NCI-H1694 (cell line): ENCODE data around the gene CDKN2A.

ENCODE experiments used
- DNase-seq: peaks from one replicate; lab custom pipeline; 2025; lab: John Stamatoyannopoulos, UW

The CDKN2A gene

GRCh38 chr9:21993893-21994555 lies at the start of gene CDKN2A:
CDKN2A (minus strand) TSS chr9:21994392.
- DNase-seq, result no peak

GRCh38 chr9:22043928-22044327 lies 49.7 kb upstream of the CDKN2A start:
- DNase-seq, result no peak

GRCh38 chr9:22041775-22042174 lies 47.6 kb upstream of the CDKN2A start:
- DNase-seq, result no peak

- no peak for DNase-seq
Observed at GRCh38 chr9:22041344-22041743, 47.2 kb upstream of the CDKN2A start.

- DNase-seq, result no peak
Observed at GRCh38 chr9:22040760-22041159, 46.6 kb upstream of the CDKN2A start.

- no peak for DNase-seq
Observed at GRCh38 chr9:22039258-22039657, 45.1 kb upstream of the CDKN2A start.

GRCh38 chr9:22037954-22038690 lies 43.9 kb upstream of the CDKN2A start:
- peak; percentile 8 for DNase-seq

- no peak for DNase-seq
Observed at GRCh38 chr9:22036866-22037626, 42.9 kb upstream of the CDKN2A start.

GRCh38 chr9:22035591-22036011 lies 41.4 kb upstream of the CDKN2A start:
- DNase-seq, result no peak

GRCh38 chr9:22033012-22033630 lies 38.9 kb upstream of the CDKN2A start:
- peak; percentile 78 for DNase-seq

GRCh38 chr9:22031655-22032411 lies 37.6 kb upstream of the CDKN2A start:
- DNase-seq, result no peak

GRCh38 chr9:22030101-22030598 lies 36.0 kb upstream of the CDKN2A start:
- no peak for DNase-seq

GRCh38 chr9:22029231-22029630 lies 35.0 kb upstream of the CDKN2A start:
- DNase-seq, result no peak

- DNase-seq, result no peak
Observed at GRCh38 chr9:22028394-22028793, 34.2 kb upstream of the CDKN2A start.

- no peak for DNase-seq
Observed at GRCh38 chr9:22026696-22027095, 32.5 kb upstream of the CDKN2A start.

GRCh38 chr9:22022396-22022795 lies 28.2 kb upstream of the CDKN2A start:
- no peak for DNase-seq

- DNase-seq, result no peak
Observed at GRCh38 chr9:22010866-22011625, 16.9 kb upstream of the CDKN2A start.

- no peak for DNase-seq
Observed at GRCh38 chr9:22009506-22009867, 15.3 kb upstream of the CDKN2A start.

- DNase-seq, result peak; percentile 66
Observed at GRCh38 chr9:22008717-22009505, 14.7 kb upstream of the CDKN2A start, which contains the start of gene CDKN2B. CDKN2B (minus strand) TSS chr9:22009305; CDS start chr9:22008953, 352 bp downstream.

GRCh38 chr9:22008384-22008716 lies 14.2 kb upstream of the CDKN2A start:
- no peak for DNase-seq
